ENCODE results near the gene ZBTB20.

DNA sequence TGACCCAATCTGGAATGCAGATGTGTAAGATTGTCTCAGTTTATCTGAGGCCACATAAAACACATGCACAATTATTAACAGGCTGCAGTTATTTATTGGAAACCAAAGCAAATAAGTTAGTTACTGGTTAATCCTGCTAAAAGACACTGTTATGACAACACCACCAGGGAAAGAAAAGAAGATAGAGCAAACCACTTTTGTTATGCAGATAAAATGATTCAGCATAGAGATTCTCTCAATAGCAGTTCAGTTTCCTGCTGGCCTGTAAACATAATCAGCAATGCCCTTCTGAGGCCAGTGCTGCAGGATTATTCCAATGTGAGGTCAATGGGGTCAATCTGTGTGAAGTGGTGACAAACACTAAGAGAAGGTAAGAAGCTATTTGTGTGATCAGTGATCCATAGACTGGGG is 244.4 kb downstream of the ZBTB20 start:
- TF ChIP-seq, protein P1, sequence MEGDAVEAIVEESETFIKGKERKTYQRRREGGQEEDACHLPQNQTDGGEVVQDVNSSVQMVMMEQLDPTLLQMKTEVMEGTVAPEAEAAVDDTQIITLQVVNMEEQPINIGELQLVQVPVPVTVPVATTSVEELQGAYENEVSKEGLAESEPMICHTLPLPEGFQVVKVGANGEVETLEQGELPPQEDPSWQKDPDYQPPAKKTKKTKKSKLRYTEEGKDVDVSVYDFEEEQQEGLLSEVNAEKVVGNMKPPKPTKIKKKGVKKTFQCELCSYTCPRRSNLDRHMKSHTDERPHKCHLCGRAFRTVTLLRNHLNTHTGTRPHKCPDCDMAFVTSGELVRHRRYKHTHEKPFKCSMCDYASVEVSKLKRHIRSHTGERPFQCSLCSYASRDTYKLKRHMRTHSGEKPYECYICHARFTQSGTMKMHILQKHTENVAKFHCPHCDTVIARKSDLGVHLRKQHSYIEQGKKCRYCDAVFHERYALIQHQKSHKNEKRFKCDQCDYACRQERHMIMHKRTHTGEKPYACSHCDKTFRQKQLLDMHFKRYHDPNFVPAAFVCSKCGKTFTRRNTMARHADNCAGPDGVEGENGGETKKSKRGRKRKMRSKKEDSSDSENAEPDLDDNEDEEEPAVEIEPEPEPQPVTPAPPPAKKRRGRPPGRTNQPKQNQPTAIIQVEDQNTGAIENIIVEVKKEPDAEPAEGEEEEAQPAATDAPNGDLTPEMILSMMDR (IDR thresholded peaks at IDR 0.05; ENCODE audit: insufficient read depth, low read length, poor library complexity, severe bottlenecking): no peak
- no peak for TF ChIP-seq EZH2phosphoT487 (conservative IDR thresholded peaks at IDR 0.05; ENCODE audit: low read length)

All from SU-DHL-6 (cell line).